GM12892 (cell line): Measurements from ENCODE around the gene CDH22.

Experiments
- DNase-seq: peaks from one replicate; pipeline ENCODE4 v3.0.0; 2011; ENCODE audit not compliant: insufficient read length
- FAIRE-seq: peaks from 2 replicates; lab custom pipeline; 2011; peaks lifted over from hg19 to GRCh38; lab: Jason Lieb, UNC
- POLR2A ChIP-seq: IDR thresholded peaks from 2 replicates; pipeline ENCODE4 v1.6.1; 2011; ENCODE audit warnings: low read depth, low read length, control low read depth
- POLR2AphosphoS5 ChIP-seq: IDR thresholded peaks from 2 replicates; pipeline ENCODE4 v1.6.1; 2011; ENCODE audit warnings: low read depth, low read length, control low read depth
- TAF1 ChIP-seq: IDR thresholded peaks from 2 replicates; pipeline ENCODE4 v1.6.1; 2011; ENCODE audit warnings: low read depth, mild to moderate bottlenecking, control low read depth, low read length, borderline replicate concordance

CDH22 gene

DNA sequence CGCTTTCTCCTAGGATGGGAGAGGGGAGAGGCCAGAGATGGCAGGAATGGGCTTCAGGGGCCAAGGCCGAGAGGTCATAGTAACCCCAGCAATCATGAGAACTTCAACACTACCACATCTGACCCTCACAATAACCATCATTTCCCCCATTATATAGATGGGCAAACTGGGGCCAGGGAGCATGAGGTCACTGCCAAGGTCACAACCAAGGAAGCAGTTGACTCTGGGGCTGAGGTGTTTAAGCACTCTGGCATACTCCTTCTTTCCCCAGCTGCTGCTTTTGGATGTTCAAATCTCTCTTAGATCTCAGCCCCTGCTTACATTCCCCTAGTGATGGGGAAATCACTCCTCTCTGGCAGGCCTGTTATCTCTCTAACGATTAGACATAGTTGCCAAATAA, 39.6 kb downstream of the CDH22 start:
- DNase-seq (no peak), FAIRE-seq (no peak)
- TF ChIP-seq TAF1 (no peak), POLR2AphosphoS5 (no peak), POLR2A (no peak)

DNA sequence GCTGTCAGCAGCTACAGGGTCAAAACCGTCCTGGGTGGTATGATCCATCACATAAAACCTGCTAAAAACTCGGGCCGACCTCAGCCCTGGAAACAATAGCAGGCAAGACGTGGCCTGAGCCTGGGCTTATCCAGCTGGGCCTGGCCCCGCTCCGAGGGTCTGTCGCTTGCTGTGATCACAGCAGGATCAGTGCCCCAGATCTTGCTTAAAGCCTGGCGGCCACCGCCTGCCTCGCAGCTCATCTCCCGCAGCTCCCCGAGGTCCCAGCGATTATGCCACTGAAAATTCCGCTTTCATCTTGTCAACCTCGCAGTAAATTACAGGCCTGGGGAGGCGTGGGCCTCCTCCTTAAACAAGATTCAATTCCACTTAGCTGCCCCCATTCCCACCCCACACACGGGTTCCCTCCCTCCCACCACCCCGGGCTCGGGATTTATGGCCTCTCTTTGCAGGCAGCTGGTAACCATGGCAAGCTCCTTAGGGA, 40.1 kb downstream of the CDH22 start:
- no peak for DNase-seq
- FAIRE-seq: no peak
- no peak for TF ChIP-seq POLR2A
- no peak for TF ChIP-seq POLR2AphosphoS5
- TF ChIP-seq TAF1: no peak

DNA sequence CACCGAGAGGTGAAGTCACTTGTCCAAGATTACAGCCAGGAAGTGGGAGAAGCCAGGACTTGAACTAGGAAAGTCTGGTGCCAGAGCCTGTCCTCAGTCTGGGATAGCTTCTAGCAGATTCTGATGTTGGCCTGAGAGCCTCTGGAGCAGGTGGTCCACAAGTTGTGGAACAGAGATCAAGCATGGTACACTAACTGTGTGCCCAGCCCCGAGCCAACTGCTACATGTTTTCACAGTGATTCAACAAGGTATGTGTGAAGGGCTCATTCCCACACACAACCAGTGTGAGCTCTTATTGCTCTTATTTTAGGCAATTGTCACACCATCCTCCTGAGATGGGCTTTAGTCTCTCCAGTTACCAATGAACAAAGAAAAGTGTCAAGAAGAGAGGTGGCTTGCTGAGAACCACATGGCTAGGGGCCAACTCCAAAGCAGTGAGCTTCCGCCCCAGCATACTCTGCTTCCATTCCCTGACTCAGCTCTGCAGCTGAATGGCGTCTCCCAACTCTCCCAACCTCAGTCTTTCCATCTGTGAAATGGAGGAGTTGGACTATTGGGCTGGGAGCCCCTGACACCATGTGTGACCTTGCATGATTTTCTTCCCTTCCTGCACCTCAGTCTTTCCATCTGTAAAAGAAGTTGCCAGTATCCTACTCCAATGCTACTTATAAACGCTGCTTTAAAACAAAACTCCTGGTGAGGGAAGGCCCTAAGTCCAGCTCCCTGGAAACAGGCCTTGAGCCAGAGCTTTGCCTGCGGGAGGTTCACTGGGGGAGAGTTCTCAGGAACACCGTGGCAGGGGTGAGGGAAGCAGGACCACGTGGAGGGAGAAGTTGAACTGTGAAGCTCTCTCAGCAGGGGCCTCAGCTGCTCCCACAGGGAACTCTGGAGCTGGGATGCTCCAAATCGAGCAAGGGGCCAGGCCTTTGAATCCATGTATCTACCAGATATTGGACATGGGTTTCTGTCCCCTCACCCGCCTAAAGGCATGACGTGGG, 40.9 kb downstream of the CDH22 start:
- FAIRE-seq (no peak), DNase-seq (no peak)
- TF ChIP-seq POLR2A (no peak), POLR2AphosphoS5 (no peak), TAF1 (no peak)

DNA sequence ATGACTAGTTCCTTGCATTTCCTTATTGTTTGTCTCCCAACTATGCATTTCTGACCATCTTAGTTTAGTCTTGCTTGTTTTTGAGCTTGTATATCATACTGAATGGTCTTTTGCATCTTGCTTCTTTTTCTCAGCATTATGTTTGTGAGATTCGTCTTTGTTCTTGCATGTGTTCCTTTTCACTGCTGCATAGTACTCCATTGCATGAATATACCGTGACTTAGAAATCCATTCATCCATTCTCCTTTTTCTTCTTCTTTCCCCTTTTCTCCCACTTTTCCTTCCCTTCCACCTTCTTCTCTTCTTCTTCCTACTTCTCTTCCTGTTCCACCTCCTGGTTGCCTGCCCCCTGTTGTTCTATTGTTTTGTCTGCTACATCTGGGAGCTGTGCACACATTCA, 42.8 kb downstream of the CDH22 start:
- no peak for DNase-seq
- no peak for FAIRE-seq
- TF ChIP-seq TAF1 (no peak), POLR2AphosphoS5 (no peak), POLR2A (no peak)

DNA sequence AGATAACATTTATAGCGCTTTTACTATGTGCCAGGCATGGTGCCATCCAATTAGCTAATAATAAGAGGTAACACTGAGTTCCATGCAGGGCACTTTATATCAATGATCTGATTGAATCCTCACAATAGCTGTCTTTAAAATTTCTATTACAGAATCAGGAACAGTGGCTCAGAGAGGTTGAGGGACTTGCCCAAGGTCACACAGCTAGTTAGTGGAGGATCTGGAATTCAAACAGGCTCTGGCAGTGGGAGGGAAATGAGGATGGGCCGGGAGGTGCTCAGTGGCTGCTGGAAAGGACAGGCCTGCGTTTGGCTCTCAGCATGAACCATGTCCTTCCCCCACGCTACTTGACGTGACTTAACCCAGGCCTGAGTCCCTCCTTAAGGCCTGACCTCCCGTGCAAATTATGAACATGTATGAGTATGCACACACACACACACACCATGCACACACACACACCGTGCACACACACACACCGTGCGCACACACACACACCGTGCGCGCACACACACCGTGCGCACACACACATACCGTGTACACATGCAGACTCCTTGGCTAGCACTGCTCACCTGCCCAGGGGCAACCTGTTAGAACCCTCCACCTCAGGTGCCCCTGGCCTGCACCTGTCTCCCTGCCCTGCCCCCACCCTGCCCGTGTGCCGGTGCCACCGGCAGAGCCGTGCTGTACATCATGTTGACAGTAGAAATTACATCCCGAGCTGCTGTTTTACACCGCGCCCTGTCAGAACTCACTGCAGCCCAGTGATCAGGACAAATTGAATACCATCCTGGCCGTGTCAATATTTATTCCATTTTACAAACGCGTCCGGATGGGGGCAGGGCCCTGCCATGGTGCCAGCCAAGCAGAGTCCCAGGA, 43.7 kb downstream of the CDH22 start:
- no peak for DNase-seq
- no peak for FAIRE-seq

DNA sequence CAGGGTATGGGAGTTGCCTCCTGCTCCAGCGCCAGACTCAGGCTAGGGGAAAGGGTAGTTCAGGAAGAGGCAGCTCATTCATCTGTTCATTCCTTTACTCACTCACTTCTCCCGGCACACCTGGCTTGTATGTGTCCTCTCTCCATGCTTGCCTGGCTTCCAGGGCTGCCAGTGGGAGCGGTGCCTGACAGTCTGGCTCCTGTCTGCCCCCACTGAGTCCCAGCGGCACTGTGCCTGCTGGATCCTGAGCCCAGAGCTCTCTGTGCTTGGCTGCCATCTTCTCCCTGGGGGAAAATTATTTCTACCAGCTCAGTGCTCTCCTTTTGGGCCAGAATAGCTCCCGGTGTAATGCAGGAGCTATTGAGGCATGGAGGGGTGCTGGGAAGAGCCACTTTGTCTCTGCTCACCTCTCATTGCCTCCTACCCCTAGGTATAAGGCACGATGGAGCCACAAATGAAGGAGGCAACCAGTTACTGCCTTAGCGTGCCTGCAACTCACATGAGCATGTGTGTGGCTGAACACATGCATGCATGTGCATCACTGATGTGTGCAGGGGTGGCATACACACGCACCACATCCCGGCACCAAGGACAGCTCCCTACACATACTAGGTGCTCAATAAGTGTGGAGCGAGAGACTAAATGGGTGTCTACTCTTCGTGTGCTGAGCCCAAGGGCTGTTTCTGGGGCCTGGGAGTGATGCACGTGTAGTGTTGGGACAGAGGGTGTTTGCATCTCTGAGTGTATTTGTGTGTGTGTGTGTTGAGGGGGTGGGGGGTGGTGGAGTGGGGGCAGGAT, 46.6 kb downstream of the CDH22 start:
- DNase-seq (no peak), FAIRE-seq (no peak)
- TF ChIP-seq POLR2AphosphoS5 (no peak), POLR2A (no peak), TAF1 (no peak)

More for the DNA sequence above, 43.7 kb downstream of the CDH22 start:
- no peak for TF ChIP-seq POLR2A
- TF ChIP-seq TAF1: no peak
- no peak for TF ChIP-seq POLR2AphosphoS5

DNA sequence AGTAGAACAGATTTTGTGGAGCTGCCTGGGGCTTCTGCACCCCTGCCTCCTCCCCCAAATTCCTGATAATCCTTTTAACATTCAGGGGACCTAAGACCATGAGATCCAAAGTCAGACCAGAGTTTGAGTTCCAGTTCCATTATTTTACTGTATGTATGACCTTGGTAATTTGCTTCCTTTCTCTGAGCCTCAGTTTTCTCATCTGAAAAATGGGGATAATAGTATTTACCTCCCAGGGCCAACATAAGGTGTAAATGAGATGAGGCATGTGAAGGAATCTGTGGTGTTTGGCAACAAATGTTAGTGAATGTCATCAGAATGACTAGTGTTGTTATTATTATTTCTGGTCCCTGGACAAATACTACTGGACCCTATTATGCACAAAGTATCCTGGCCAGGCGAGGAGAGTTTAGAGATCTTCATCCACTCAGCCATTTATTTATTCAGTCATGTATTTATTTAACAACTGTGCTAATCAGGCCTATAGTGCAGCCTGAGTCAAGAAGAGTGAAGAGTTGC, 47.3 kb downstream of the CDH22 start:
- DNase-seq (no peak), FAIRE-seq (no peak)
- TF ChIP-seq POLR2AphosphoS5 (no peak), TAF1 (no peak), POLR2A (no peak)

DNA sequence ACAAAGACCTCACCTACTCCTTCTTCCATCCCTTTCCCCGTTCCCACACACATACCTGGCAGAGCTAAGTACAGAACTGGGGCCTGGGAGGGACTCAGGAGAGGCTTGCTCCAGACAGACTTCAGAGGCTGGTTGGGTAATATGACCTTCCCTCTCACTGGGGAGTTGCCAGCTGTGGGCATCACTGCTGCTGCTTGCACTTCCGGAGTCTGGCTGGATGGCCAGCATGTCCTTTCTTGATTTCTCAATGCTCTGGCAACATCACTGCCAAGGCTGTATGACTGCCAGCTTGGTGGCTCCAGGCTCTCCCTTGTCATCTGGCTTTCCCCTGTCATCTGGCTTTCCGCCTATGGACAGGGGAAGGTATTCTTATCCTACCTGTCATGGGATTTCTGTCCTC, 47.8 kb downstream of the CDH22 start:
- FAIRE-seq (no peak), DNase-seq (no peak)
- TF ChIP-seq POLR2A: no peak
- TF ChIP-seq TAF1: no peak
- TF ChIP-seq POLR2AphosphoS5: no peak

DNA sequence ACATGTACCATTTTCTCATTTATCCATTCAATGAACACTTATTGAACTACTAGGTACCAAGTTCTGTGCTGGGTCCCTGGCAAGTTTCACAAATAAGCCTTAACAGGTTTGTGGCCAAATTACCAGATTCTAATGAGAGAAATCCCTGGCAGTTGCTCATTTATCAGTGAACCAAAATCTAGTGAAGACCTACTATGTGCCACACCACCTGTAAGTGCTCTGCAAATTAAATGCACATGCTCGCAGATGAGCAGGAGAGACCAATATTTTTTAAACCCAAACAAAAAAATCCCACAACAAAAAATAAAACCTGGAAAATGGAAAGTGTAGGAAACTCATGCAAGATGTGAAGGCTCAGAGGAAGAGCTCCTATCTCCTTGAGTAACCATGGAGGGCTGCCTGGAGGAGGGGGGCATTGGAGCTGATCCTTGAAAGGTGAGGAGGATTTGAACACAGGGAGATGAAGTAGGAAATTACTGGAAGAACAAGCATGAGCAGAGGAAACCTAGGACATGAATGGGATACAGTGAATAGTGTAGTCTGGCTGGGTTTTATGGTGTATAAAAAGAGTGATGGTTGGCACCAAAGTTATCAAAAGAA, 48.9 kb downstream of the CDH22 start:
- DNase-seq (no peak), FAIRE-seq (no peak)
- TF ChIP-seq POLR2A (no peak), TAF1 (no peak), POLR2AphosphoS5 (no peak)

DNA sequence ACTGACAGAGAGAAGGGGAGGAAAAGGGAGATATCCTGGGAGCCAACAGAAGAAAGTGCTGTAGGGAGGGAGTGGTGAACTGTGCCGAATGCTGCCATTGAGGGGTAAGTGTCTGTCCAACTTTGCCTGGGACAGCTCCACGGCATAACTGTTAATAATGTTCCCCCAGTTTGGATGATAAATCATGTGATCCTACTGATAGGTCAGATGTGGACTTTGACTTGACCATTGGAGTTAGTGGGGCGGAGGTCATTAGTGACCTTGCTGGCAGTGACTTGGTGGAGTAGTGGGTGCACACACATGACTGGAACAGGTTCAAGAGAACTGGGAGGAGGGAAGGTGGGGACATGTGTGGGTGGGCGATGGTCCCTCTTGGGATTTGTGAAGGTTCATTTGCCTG, 50.4 kb downstream of the CDH22 start:
- FAIRE-seq: no peak
- no peak for TF ChIP-seq POLR2A
- no peak for TF ChIP-seq POLR2AphosphoS5
- TF ChIP-seq TAF1: no peak
- no peak for DNase-seq
